Endometrium (tissue), 2 donors: ENCODE results near the gene MATN3.

Source experiments
- FAIRE-seq: peaks from 2 replicates; lab custom pipeline; 2012; peaks lifted over from hg19 to GRCh38; lab: Jason Lieb, UNC
- donor health status: control.
- donor health status: control.

Gene MATN3

DNA sequence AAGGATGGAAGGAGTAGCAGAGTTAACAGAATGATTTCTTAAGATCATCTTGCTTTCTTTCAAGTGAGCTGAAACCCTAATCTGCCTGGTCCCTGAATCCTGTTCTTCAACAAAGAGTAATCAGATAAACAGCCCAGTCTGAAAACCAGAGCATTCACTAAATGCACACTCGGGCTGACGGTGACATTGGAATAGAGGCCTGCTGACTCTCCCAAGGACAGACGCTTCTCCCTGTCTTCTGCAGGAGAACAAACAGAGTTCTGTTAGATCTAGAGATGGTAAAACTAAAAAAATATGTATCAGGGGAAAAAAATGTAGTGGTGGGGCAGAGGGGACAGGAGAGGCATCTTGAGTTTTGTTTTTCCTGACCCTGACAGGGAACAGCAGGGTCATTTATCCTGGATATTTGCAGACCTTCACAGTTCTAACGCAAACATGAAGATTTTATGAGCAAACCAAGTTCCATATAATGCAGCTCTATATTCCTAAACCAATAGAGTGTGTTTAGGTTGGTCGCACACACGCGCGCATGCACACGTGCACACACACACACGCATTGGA, 7.3 kb downstream of the MATN3 start:
- FAIRE-seq: no peak

DNA sequence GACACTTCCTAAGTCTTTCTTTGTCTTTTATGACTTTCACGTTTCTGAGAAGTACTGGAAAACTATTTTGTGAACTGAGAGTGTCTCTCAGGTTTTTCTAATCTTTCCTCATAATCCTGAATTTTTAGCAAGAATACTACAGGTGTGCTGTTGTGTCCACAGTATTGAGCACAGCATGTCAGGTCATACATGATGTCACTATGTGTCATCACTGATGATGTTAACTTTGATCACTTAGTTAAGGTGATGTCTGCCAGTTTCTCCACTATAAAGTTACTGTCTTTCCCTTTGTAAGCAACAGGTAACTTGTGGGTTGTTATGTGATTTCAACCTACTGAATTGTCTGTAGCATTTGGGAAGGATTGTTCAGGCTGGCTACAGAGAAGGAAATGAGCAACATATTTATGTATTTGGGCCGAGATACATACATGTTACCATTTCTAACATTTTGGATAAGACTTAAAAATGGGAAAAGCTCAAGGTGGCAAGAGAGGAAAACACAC, 11.1 kb downstream of the MATN3 start:
- FAIRE-seq: no peak

DNA sequence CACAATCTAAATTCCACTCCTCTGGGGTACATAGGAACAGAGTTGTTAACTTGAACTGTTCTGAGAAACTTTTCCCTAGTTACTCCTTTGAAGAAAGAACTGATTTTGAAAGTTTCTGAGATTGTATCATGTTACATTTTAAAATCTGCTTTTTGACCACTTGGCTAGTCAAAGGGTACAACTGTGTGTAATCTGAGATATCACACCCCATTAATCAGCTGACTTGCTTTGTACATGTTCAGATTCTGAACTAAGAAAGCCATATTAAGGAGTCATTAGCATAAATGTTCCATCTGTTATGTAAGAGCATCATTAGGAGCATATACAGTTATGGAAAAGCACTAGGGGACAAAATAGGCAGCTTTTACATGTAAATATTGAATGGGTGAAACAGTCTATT, 18.7 kb downstream of the MATN3 start:
- FAIRE-seq: no peak

DNA sequence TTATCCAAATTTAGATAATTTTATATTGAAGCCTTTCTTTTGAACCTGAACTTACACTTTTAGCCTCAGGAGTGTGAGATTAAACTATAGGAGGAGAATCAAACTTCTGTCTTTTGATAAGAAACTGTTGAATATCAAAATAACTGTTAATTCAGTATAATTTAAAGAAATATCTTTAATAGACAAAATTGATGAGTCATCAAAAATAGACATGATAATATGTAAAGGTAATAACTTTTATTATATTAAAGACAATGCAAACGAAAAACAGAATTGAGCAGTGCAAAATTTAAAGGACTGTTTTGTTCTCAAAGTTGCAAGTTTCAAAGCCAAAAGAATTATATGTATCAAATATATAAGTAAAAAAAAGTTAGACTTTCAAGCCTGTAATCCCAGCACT, 20.6 kb downstream of the MATN3 start:
- peak; percentile 21 for FAIRE-seq

DNA sequence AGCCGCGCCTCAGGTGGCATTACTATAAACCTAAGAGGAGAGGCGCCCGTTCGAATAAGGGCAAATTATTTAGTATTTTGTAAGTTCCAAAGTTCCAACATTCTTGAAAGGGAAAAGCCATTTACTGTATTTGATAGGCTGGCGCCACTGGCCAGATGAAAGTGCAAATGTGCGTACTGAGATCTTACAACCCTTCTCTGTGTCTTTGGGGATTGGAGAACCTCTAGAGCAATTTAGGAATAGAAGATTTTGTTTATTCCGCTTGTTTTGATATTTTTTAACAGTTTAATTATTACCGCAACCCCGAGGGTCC, 22.1 kb downstream of the MATN3 start:
- no peak for FAIRE-seq

DNA sequence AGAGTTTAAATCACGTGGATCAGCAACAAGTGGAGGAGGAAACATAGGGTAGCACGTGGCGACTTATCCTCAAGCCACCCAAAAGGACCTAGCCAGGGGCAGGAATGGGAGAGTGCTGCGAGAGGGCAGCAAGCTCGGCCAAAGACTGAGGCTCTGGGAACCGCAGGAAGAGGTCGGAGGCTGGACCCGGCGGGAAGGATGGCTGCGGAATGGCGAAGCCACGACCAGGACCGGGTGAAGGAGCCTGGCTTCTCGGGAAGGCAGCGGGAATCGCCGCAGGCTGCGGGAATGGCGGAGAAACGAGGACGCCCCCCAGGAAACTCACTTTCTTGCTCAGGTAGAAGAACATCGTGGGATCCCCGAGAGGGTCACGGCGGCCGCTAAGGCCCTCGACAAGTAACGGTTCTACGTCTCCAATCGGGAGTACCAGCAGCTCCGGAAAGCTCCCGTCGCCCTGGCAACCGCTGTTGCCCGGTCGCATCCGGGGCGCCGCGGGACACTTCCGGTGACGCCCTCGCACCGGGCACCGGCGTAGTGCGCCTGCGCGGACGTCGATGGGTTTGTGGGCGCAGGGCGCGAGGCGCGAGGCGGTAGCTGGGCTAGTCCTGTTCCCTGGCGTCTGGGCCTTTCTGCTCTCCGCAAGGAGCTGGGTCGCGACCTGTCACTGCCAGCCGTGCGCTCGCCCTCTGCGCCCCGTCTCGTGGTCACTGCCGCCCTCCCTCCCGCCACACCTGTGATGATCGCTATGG, 22.6 kb downstream of the MATN3 start, which contains the start of gene WDR35:
TSS of gene WDR35 (minus strand) at position 439 of the 749 bp plus-strand sequence. CDS start at position 349, 90 bp downstream.
- FAIRE-seq: no peak

DNA sequence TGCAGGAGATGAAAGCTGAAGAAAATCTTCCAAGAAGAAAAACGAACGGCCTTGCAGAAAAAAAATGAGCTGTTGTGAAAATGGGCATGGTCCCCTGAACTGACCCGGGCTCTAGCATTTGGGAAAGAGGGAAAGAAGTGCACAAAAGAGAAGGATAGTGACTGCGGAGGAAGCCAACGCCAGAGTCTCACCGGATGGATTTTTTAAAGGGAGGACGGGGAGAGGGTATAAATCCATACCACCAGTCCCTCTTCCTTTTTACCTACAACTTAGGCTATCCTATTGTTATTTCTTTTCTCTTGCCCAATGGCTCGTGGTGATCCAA, 23.2 kb downstream of the MATN3 start:
- no peak for FAIRE-seq

DNA sequence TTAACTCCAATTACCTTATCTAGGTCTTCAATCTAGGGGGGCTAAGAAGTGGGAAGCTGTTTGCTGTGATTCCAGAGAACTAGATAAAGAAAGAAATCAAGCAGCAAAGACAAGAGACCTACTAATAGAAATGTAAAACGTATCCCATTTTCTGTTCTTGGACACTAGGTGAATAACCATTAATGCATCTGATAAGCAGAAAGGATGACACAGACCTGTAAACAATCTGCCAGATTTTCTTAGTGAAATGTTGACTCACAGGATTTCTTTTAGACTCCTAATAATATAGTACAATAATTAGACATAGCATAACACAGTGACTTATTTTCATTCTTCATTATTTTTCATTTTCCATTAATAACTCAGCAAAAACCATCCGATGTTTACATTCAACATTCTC, 23.9 kb downstream of the MATN3 start:
- FAIRE-seq: no peak

DNA sequence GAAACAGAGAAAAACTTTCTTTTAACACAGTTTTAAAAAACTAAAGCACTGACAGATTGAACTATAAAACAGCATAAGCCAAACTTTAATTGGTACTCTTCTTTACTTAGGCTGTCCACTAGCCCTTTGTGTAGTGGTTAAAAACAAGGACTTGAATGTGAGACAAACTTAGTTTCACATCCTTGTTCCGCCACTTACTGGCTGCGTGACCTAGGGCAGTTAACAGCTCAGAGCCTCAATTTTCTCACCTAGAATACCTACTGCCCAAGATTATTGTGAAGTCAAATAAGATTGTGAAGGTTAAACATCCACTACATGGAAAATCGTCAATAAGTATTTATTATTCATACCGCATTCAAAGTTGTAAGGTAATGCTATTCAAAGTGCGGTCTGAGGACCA, 24.5 kb downstream of the MATN3 start:
- FAIRE-seq: no peak

DNA sequence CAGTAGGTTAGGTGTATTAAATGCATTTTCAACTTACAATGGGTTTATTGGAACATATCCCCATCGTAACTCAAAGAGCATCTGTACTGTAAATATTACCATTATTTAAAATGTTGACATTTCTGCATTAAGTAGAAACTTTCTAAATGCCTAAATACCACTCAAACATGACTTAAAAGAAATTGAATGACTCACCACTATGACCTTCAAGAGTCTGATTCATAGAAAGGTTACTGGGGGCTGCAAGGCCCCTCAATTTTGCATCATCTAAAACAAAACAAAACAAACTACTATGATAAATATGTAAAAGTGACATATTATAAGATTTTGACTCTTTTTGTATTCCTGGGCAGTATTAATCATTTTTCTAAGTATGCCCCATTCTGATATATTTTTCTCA, 30.2 kb downstream of the MATN3 start:
- no peak for FAIRE-seq

DNA sequence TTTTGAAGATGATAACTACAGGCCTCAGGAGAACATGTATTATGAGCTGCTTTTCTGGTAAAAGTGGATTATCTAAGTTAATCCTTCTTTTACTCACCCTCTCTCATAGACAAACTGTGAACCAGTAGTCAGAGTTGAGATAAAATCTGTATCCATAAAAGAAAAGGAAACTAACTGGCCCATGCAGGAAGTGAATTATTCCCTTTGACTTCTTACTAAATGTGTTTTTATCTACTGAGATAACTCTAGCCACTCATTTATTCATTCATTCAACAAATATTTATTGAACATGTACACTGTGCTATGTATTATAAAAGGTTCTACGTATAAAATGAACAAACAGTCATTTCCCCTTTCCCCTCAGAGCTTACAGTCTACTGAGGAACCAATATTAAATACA, 32.5 kb downstream of the MATN3 start:
- FAIRE-seq: no peak

DNA sequence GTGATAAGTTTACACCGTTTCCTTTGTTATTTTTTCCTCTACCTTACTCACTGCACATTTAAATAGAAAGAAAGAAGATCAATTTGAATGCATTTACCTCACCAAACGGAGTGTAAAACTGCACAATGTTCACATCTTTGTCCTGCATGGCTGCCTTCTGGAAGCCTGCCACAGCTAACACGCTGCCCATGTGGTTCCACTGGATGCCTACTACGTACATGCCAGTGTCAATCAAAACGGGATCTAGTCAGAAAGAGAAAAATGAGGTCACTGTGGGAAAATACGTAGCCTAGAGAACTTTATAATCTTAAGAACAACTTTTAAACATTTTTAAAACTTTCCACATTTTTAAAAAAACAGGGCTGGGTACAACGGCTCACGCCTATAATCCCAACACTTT, 39.0 kb downstream of the MATN3 start:
- FAIRE-seq: no peak

DNA sequence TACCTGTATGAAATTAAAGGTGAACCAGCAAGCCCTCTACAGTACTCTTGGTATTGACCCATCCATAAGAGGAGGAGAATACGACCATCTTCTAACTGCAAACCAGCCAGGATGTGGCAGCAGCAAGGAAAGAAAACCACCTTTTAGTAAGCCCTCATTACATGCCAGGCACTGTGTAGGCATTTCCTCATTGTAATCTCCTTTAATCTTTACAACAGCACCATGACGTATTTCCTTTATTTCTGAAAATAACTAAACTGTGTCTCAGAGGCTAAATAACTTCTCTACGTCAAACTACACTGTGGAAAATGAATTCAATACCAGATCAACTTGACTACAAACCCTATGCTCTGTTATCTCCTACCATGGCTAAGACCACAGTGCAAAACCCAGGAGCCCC, 40.8 kb downstream of the MATN3 start:
- no peak for FAIRE-seq

DNA sequence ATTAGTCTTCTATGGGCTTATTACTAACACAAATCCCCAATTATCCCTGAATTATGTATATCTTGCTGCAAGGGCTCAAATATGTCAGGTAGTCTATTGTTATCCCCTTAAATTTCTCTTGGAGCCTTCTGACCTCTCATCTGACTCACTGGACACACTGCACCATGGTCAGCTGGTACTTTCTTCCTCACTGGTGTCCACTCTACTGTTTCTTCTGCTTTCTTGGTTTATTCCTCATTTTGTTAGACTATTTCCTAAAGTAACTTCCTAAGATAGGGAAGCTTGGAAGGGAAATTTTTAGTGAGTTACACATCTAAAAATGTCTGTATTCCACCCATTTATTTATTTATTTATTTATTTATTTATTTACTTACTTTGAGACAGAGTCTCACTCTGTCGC, 49.1 kb downstream of the MATN3 start:
- FAIRE-seq: no peak

DNA sequence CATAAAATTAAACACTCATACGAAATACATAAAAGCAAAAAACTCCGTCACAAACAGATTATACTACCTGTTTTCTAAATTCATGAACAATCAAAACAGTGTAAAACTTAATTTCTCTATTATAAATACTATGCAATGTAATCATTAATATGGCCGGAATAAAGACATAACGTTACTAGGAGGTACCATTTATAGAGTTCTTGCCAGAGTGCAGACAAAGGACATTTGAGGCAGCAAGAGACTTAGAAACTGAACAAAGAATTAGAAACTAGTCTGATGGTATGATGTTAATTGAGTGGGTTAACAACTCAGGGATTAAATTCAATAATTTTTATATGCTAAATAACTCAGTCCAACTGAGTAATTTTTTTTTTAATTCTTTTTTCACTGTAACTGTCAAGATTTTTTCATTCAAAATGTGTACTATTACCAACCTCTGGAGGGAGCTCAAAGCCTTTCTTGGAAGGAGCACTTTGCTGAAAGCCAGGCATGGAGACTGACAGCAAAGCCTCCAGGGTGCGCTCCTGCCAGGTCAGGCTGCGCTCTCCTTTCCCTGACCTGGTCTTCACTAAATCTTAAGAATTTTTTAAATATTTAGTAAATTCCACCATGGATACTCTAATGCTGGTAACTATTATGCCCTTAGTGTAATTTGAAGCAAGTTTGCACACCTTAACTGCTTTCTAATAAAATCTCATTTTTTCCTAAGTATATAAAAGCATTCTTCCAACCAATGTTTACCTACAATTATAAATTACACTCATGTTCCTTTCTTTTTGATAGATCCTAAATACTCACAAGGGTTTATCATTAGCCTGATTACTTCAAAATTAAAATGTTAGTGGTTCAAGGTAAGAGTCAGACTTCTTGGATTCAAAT, 56.7 kb downstream of the MATN3 start:
- FAIRE-seq: peak; percentile 91

DNA sequence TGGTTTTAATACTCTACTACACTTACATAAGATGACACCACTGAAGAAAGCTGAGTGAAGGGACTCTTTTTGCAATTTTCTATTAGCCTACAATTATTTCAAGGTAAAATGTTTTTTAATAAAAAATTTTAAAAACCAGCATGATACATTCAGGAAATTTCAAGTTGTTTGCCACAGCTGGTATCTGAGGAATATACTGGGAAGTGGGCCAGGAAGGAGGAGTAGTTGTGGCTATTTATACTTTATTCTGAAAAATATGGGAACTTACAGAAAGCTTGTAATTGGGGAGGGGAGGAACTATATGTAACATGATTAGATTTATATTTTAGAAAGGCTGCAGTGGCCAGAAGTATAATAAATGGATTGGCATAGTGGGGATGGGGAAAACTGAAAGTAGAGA, 63.4 kb downstream of the MATN3 start:
- no peak for FAIRE-seq

DNA sequence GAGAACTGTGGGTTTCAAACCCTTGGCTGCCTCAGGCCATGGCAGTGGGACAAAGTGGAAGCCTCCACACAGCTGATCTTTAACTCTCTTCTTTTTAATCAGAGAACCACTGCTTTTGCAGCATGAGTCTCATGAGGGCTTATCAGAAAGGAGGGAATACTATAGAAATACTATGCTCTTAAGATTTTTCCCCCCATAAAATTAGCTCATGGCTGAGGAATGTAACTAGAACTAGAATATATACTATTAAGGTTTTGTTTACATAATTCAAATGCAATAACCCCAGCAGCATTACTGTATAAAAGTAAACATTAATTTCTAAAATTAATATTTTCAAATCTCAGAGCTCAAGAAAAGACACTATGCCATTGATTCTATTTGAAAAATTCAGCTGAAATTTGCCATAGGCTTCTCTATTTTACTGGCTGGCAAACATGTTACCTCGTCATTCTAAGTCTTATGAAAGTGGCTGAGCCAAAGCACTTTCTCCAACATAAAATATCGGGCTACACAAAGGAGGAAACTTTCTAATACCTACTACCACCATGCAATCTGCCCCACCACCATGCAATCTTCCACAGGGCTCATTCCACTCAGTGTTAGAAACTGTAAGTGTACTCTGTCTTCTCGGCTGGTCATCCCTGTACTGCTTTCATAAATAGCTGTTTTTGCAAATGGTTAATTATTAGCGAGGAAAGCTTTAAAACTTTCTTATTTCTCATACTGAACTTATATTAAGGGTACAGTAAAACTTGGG, 65.1 kb downstream of the MATN3 start:
- no peak for FAIRE-seq

DNA sequence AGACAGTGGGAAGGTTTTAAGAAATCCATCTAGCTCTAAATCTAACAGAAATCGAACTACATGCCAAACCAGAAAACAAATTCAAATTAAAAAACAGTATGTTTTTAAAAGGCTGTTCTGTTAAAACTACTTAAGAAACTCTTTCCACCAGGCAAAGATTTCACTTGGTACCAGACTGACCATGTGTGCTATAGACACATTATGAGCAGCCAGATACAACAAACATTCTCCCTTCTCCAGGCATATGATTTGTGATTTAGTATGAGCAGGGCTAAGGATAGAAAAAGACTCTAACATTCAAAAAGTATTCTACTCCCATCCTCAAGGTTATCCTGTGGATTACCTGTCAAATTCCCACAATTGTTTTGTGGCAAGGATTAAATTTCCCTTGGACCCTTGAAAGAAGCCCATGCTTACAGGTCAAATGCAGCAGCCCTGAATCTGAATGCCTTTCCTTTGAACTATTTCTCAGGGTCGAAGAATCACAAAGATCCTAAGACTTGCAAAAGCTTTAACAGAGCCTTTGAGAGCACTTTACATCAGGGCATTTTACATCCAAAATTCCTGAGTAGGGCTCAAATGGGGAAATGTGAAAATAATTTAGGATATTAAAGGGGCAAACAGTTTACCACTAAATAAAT, 68.1 kb downstream of the MATN3 start:
- FAIRE-seq: no peak

DNA sequence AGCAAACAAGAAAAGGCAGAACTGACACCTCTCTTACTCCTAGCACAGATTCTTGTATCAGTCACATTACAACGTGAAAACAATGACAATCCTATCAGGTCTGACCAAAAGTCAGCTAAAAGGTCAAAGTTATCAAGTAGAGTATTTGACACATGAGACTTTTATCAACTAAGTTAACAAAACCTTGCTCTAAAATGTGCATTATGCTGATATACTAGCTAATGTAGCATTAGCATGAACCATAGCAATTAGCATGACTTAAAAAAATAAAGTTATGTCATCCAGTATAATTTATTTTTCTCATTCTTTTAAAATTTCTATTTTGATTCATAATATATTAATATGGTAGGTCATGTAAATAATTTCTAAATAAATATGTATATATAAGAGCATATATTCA, 69.3 kb downstream of the MATN3 start:
- no peak for FAIRE-seq

DNA sequence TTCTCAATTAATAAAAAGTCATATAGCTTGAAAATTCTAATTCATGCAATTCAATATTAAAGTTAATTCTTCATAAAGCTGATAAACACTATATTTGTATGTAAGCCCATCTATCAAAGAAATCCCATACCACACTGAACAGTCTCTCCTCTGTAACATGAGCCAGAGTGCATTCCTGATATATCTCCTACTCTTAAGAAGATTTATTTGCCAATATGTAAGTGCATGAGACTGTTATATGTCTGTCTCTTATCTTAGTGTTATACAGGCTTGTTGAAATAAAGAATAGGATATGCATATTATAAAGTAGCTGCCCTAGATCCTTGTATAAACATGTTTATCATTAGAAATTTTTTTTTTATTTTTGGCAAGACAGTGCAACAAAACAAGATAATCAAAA, 70.3 kb downstream of the MATN3 start:
- FAIRE-seq: no peak
